GM03348 (cell line): ENCODE data around the gene TBC1D22A.

Experiments used
- DNase-seq: peaks from one replicate; pipeline ENCODE4 v3.0.0; 2012; ENCODE audit warnings: low spot score

TBC1D22A gene

GRCh38 chr22:47013861-47014635, 251.6 kb downstream of the TBC1D22A start:
- no peak for DNase-seq

GRCh38 chr22:47014636-47015345, 252.3 kb downstream of the TBC1D22A start:
- DNase-seq: no peak

GRCh38 chr22:47015589-47016178, 253.2 kb downstream of the TBC1D22A start:
- DNase-seq: no peak

- no peak for DNase-seq
Observed at GRCh38 chr22:47016631-47017030, 254.2 kb downstream of the TBC1D22A start.

- DNase-seq: no peak
Observed at GRCh38 chr22:47017245-47017644, 254.8 kb downstream of the TBC1D22A start.

- no peak for DNase-seq
Observed at GRCh38 chr22:47018010-47018910, 255.8 kb downstream of the TBC1D22A start.

GRCh38 chr22:47019012-47019790, 256.8 kb downstream of the TBC1D22A start:
- no peak for DNase-seq

GRCh38 chr22:47020166-47020565, 257.7 kb downstream of the TBC1D22A start:
- no peak for DNase-seq

- no peak for DNase-seq
Observed at GRCh38 chr22:47021371-47022074, 259.1 kb downstream of the TBC1D22A start.

- no peak for DNase-seq
Observed at GRCh38 chr22:47022075-47022473, 259.6 kb downstream of the TBC1D22A start.

GRCh38 chr22:47022475-47022874, 260.0 kb downstream of the TBC1D22A start:
- DNase-seq: no peak

- DNase-seq: no peak
Observed at GRCh38 chr22:47023871-47024270, 261.4 kb downstream of the TBC1D22A start.

- no peak for DNase-seq
Observed at GRCh38 chr22:47027766-47028165, 265.3 kb downstream of the TBC1D22A start.

- DNase-seq: no peak
Observed at GRCh38 chr22:47029244-47030074, 267.0 kb downstream of the TBC1D22A start.

- peak; percentile 49 for DNase-seq
Observed at GRCh38 chr22:47030143-47030661, 267.8 kb downstream of the TBC1D22A start.

- DNase-seq: peak; percentile 90
Observed at GRCh38 chr22:47030881-47031627, 268.6 kb downstream of the TBC1D22A start.

- no peak for DNase-seq
Observed at GRCh38 chr22:47031628-47031915, 269.1 kb downstream of the TBC1D22A start.

GRCh38 chr22:47032091-47032943, 269.9 kb downstream of the TBC1D22A start:
- DNase-seq: no peak
